Mammary epithelial cell (primary cell): ENCODE results near the gene MEGF11.

Experiments
- EZH2 ChIP-seq: IDR thresholded peaks from 2 replicates; pipeline ENCODE4 v1.6.1; 2012; ENCODE audit warnings: low read length, inconsistent platforms, borderline replicate concordance
- TF ChIP-seq, protein P1 (sequence below), 2 donors: IDR thresholded peaks in 1 of 2; conservative IDR thresholded peaks in 1 of 2; 2 replicates each; pipeline ENCODE4 v1.5.1; 2011 to 2012; ENCODE audit warnings: inconsistent platforms in 2 of 2, low read length in 2 of 2, mild to moderate bottlenecking in 2 of 2, control low read depth in 1 of 2, low read depth in 1 of 2; ENCODE audit not compliant: insufficient read depth in 1 of 2; ENCODE audit errors: extremely low read depth in 1 of 2

DNA sequence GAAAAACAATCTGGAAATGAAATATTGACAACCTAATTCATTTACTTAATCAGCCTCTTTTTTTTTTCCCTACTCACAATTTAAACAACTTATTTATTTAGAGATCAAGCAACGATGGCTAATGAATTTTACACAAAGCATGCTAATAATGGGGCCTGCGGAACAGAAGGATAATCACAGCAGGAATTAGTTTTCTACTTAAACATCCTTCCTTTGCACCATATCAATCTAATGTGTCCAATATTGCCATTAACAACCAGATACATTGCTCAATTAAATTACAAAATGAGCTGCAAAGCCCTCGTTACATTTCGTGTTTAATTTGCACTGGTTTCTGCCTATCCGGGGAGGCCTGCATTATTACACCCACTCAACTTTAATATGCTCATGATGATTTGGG lies 285.0 kb downstream of the MEGF11 start:
- TF ChIP-seq EZH2, result no peak
- TF ChIP-seq, protein P1, sequence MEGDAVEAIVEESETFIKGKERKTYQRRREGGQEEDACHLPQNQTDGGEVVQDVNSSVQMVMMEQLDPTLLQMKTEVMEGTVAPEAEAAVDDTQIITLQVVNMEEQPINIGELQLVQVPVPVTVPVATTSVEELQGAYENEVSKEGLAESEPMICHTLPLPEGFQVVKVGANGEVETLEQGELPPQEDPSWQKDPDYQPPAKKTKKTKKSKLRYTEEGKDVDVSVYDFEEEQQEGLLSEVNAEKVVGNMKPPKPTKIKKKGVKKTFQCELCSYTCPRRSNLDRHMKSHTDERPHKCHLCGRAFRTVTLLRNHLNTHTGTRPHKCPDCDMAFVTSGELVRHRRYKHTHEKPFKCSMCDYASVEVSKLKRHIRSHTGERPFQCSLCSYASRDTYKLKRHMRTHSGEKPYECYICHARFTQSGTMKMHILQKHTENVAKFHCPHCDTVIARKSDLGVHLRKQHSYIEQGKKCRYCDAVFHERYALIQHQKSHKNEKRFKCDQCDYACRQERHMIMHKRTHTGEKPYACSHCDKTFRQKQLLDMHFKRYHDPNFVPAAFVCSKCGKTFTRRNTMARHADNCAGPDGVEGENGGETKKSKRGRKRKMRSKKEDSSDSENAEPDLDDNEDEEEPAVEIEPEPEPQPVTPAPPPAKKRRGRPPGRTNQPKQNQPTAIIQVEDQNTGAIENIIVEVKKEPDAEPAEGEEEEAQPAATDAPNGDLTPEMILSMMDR (conservative IDR thresholded peaks at IDR 0.05 in 1 of 2, IDR thresholded peaks at IDR 0.05 in 1 of 2; ENCODE audit: extremely low read depth in 1 of 2, insufficient read depth in 1 of 2, low read depth in 1 of 2, low read length in 2 of 2), result no peak
